C4-2B (cell line): ENCODE data around the gene MRTFB.

Experiments
- CTCF ChIP-seq: fragments of 450-650 bp; conservative IDR thresholded peaks from 2 replicates; pipeline ENCODE4 v1.5.1; 2017; ENCODE audit warnings: mild to moderate bottlenecking
- ZFX ChIP-seq: fragments of 450-650 bp; IDR thresholded peaks from 2 replicates; pipeline ENCODE4 v1.6.1; 2017

- TF ChIP-seq CTCF (peak; percentile 84), ZFX (no peak)
Measured at GRCh38 chr16:14284930-14285512, 213.9 kb downstream of the MRTFB start.
